H1 (cell line): ENCODE measurements around the gene LRRC56. TPM values are rescaled to one million over a fixed set of nuclear protein-coding genes. Genes with fewer than 3 reads are reported as not detected.

Experiments used
- CBX5 ChIP-seq: fragments of 300-800, 300-1000 bp; sonication (generic); IDR thresholded peaks from 2 replicates; pipeline ENCODE4 v1.7.1; 2016; ENCODE audit warnings: antibody characterized with exemption, low read length, low read depth
- CEBPB ChIP-seq: IDR thresholded peaks from 2 replicates; pipeline ENCODE4 v1.6.1; 2012; ENCODE audit warnings: low read depth, low read length
- FOSL1 ChIP-seq: IDR thresholded peaks from 2 replicates; pipeline ENCODE4 v1.6.1; 2011; ENCODE audit warnings: mild to moderate bottlenecking, low read depth, low read length, moderate library complexity; ENCODE audit not compliant: insufficient read depth
- HDAC6 ChIP-seq: IDR thresholded peaks from one replicate; pipeline ENCODE4 v1.7.1; 2012; ENCODE audit warnings: low read depth, mild to moderate bottlenecking, inconsistent platforms, low read length, moderate library complexity
- NANOG ChIP-seq: IDR thresholded peaks from 2 replicates; pipeline ENCODE4 v1.6.1; 2011; ENCODE audit warnings: low read length, low read depth, mild to moderate bottlenecking, inconsistent platforms; ENCODE audit not compliant: insufficient read depth, poor library complexity, severe bottlenecking
- PHF8 ChIP-seq: fragments of 200-600 bp; sonication (generic); conservative IDR thresholded peaks from 2 replicates; pipeline ENCODE4 v1.7.1; 2012; ENCODE audit warnings: low read depth, mild to moderate bottlenecking, inconsistent platforms, low read length, moderate library complexity
- POLR2AphosphoS5 ChIP-seq: IDR thresholded peaks from 2 replicates; pipeline ENCODE4 v1.6.1; 2011; ENCODE audit warnings: low read depth, low read length
- SRF ChIP-seq: IDR thresholded peaks from 2 replicates; pipeline ENCODE4 v1.6.1; 2011; ENCODE audit warnings: mild to moderate bottlenecking, low read depth, low read length, moderate library complexity
- TAF1 ChIP-seq: IDR thresholded peaks from 2 replicates; pipeline ENCODE4 v1.6.1; 2011; ENCODE audit warnings: mild to moderate bottlenecking, low read depth, low read length
- polyA plus RNA-seq, 7 experiments: library from polyadenylated mRNA; depleted of rRNA in 3 of 7; stranded (reverse) in 5 of 7; unstranded in 2 of 7; fragments of >200 nt in 5 of 7; fragments of 200-250 nt in 2 of 7; gene quantifications; 1 replicate in 5 of 7; 2 replicates in 1 of 7; 4 replicates in 1 of 7; pipeline versions ENCODE4 v1.2.1 to v1.2.3, GENCODE V29; 2011 to 2013; ENCODE audit warnings: missing spikeins in 2 of 7, mixed read lengths in 2 of 7
- total RNA-seq: library from RNA; stranded (reverse); fragmentation: NEBNext Ultra II Directional; extraction: Animal tissue kit (Norgen Biotek cat#: 25700); gene quantifications from 2 replicates; pipeline ENCODE4 v1.2.1, GENCODE V29; 2021

The LRRC56 gene
- total and polyA plus RNA-seq, 2 of the 8 experiments (the other 6 are each of a cell fraction or from before 2014, with no cell fraction given), result 0.94 to 1.9 TPM

DNA sequence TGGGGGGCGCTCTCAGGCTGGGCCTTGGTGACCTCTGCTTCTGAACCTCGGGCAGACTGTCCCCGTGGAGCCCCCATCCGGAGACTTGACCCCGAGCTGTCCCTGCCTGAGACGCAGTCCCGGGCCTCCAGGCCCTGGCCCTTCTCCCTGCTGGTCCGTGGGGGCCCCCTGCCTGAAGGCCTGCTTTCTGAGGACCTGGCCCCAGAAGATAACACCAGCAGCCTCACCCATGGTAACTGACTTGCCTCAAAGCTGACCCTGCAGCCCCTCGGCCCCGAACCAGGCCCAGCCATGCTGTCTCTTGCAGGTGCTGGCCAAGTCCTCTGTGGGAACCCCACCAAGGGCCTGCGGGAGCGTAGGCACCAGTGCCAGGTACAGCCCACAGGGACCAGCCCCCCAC is 14.3 kb downstream of the LRRC56 start (continued):
- no peak for TF ChIP-seq SRF
- no peak for TF ChIP-seq POLR2AphosphoS5
- TF ChIP-seq CBX5, result no peak
- no peak for TF ChIP-seq HDAC6
- TF ChIP-seq TAF1, result no peak
- no peak for TF ChIP-seq PHF8
- no peak for TF ChIP-seq NANOG
- TF ChIP-seq CEBPB, result no peak
- no peak for TF ChIP-seq FOSL1
- TF ChIP-seq, all 59 proteins: peak for 0
